ENCODE results near the gene FGF23.

GRCh38 chr12:4424422-4424821, 44.9 kb upstream of the FGF23 start:
- no peak for TF ChIP-seq REST (IDR thresholded peaks at IDR 0.05; ENCODE audit: insufficient read depth in 1 of 2, low read depth in 2 of 2, low read length in 2 of 2)
- TF ChIP-seq FOXP2 (optimal IDR thresholded peaks at IDR 0.05; ENCODE audit: borderline replicate concordance, extremely low read depth, extremely low read length, insufficient read depth): no peak

Data from PFSK-1 (cell line).